Endodermal cell (in vitro differentiated cells): ENCODE results near the gene CD44. TPM values are rescaled to one million over a fixed set of nuclear protein-coding genes. Genes with fewer than 3 reads are reported as not detected.

Source experiments
- DNase-seq: peaks from one replicate; pipeline ENCODE4 v3.0.0-alpha.2; 2017
- H3K27ac ChIP-seq: 2 replicates; pipeline ENCODE4 v1.5.1; 2013; ENCODE audit warnings: mild to moderate bottlenecking, low read depth, low read length, moderate library complexity
- H3K27me3 ChIP-seq: 2 replicates; pipeline ENCODE4 v1.6.1; 2013; ENCODE audit warnings: mild to moderate bottlenecking, low read length, moderate library complexity; ENCODE audit not compliant: insufficient read depth, control insufficient read depth, poor library complexity, severe bottlenecking
- H3K36me3 ChIP-seq: 2 replicates; pipeline ENCODE4 v1.7.0; 2013; ENCODE audit warnings: mild to moderate bottlenecking, low read length, moderate library complexity; ENCODE audit not compliant: control insufficient read depth, insufficient read depth
- H3K4me1 ChIP-seq: one replicate; pipeline ENCODE4 v1.7.0; 2013; ENCODE audit warnings: low read length; ENCODE audit not compliant: control insufficient read depth, insufficient read depth
- H3K4me3 ChIP-seq: 2 replicates; pipeline ENCODE4 v1.5.1; 2013; ENCODE audit warnings: mild to moderate bottlenecking, low read length, moderate library complexity
- H3K9ac ChIP-seq: 2 replicates; pipeline ENCODE4 v1.6.1; 2013; ENCODE audit warnings: mild to moderate bottlenecking, low read length, moderate library complexity; ENCODE audit not compliant: poor library complexity, severe bottlenecking; ENCODE audit errors: extremely low read depth
- H3K9me3 ChIP-seq: 2 replicates; pipeline ENCODE4 v1.6.1; 2013; ENCODE audit warnings: mild to moderate bottlenecking, low read length, moderate library complexity; ENCODE audit not compliant: control insufficient read depth
- H3K27ac Mint-ChIP-seq: 2 replicates; pipeline ENCODE4 v1.8.0; 2020; ENCODE audit warnings: mixed read lengths
- H3K27me3 Mint-ChIP-seq: 2 replicates; pipeline ENCODE4 v1.8.0; 2021; ENCODE audit warnings: mild to moderate bottlenecking, mixed read lengths; ENCODE audit not compliant: insufficient read depth
- H3K36me3 Mint-ChIP-seq: 2 replicates; pipeline ENCODE4 v1.8.0; 2020; ENCODE audit warnings: low read depth, mixed read lengths
- H3K4me1 Mint-ChIP-seq: 2 replicates; pipeline ENCODE4 v1.8.0; 2020; ENCODE audit warnings: mixed read lengths
- H3K4me3 Mint-ChIP-seq: 2 replicates; pipeline ENCODE4 v1.8.0; 2020; ENCODE audit warnings: mild to moderate bottlenecking, moderate library complexity, mixed read lengths
- H3K9me3 Mint-ChIP-seq: 2 replicates; pipeline ENCODE4 v1.8.0; 2020; ENCODE audit warnings: mild to moderate bottlenecking, mixed read lengths
- WGBS, 2 experiments: methylation state at CpG; one replicate each; pipeline versions ENCODE4 v1.1.5 to v1.1.7; 2013; ENCODE audit warnings: missing lambda C conversion rate in 2 of 2, mixed read lengths in 1 of 2; ENCODE audit not compliant: insufficient coverage in 1 of 2, insufficient read length in 1 of 2; 5-methylcytosine and 5-hydroxymethylcytosine counted together
- total RNA-seq, 2 donors: library from RNA; stranded (reverse); fragmentation: NEBNext Ultra II Directional in 1 of 2; extraction: Animal tissue kit (Norgen Biotek cat#: 25700) in 1 of 2; gene quantifications; 2 replicates in 1 of 2; 3 replicates in 1 of 2; pipeline ENCODE4 v1.2.1, GENCODE V29; 2021
- TF ChIP-seq, protein P1 (sequence below): fragments of 200-600 bp; sonication (generic); conservative IDR thresholded peaks from 2 replicates; pipeline ENCODE4 v1.5.0; 2021; ENCODE audit warnings: antibody characterized with exemption, mild to moderate bottlenecking

The CD44 gene
- total RNA-seq, 2 donors from 2014 or later: 1.2 to 4.6 TPM

DNA sequence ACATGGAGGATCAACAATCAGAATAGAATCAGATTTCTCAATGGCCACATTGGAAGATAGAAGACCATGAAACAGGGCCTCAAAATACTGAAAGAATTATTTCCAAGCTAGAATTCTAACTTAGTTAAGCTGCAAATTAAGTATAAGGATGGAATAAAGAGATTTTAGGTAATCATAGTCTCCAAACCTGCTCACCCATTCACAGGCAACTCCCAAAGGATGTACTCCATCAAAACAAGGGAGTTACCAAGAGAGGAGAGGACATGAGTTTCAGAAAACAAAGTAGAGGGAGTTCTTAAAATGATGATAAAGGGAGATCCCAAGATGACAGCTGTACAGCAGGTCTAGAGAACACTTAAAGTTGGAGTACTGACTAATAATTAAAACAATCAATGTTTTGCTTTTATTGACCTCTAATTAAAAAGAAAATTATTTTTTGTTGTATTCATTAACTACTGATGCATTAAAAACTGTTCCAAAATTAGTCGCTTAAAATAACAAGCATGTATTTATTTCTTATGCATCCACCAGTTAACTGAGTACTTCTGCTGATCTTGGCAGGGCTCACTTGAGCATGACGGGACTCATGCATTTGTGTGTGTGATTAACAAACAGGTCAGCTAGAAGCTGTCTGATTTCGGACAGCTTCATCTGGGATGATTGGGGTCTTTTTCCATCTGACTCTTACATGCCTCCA is 95.6 kb downstream of the CD44 start:
- Histone ChIP-seq H3K27ac (no peak overlapping the region), H3K4me3 (no peak overlapping the region), H3K4me1 (no peaks in the 10 kb centered on the region), H3K36me3 (no peaks in the 10 kb centered on the region), H3K9me3 (peaks cover 4% of the 10 kb centered on the region), H3K27me3 (no peaks in the 10 kb centered on the region), H3K9ac (no peak overlapping the region)
- Mint-ChIP-seq H3K4me1 (peaks cover 8% of the 10 kb centered on the region), H3K9me3 (peaks cover 8% of the 10 kb centered on the region), H3K27me3 (peaks cover 15% of the 10 kb centered on the region), H3K4me3 (no peak overlapping the region), H3K36me3 (no peaks in the 10 kb centered on the region), H3K27ac (no peak overlapping the region)
- no peak for DNase-seq
- 92 to 100% methylated on average over 1 to 3 of the region's 3 CpGs for WGBS, 2 experiments
- TF ChIP-seq, protein P1, sequence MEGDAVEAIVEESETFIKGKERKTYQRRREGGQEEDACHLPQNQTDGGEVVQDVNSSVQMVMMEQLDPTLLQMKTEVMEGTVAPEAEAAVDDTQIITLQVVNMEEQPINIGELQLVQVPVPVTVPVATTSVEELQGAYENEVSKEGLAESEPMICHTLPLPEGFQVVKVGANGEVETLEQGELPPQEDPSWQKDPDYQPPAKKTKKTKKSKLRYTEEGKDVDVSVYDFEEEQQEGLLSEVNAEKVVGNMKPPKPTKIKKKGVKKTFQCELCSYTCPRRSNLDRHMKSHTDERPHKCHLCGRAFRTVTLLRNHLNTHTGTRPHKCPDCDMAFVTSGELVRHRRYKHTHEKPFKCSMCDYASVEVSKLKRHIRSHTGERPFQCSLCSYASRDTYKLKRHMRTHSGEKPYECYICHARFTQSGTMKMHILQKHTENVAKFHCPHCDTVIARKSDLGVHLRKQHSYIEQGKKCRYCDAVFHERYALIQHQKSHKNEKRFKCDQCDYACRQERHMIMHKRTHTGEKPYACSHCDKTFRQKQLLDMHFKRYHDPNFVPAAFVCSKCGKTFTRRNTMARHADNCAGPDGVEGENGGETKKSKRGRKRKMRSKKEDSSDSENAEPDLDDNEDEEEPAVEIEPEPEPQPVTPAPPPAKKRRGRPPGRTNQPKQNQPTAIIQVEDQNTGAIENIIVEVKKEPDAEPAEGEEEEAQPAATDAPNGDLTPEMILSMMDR: no peak

DNA sequence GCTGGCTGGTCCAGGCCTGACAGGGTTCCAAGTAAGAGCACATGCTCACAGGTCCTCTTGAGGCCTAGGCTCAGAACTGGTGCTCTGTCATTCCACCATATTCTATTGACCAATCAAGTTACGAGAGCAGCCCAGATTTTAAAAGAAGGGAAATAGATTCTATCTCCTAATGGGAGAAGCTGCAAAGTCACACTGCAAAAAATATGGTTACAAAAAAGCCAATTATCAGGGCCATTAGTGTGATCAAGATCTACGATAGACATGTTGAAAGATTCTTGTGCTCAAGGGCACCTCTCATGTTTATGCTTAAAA is 96.1 kb downstream of the CD44 start:
- Mint-ChIP-seq H3K4me1 (peaks cover 11% of the 10 kb centered on the region), H3K4me3 (no peak overlapping the region), H3K27me3 (peaks cover 15% of the 10 kb centered on the region), H3K27ac (no peak overlapping the region), H3K9me3 (peaks cover 8% of the 10 kb centered on the region), H3K36me3 (no peaks in the 10 kb centered on the region)
- Histone ChIP-seq H3K4me1 (no peaks in the 10 kb centered on the region), H3K36me3 (no peaks in the 10 kb centered on the region), H3K4me3 (no peak overlapping the region), H3K9ac (no peak overlapping the region), H3K27me3 (no peaks in the 10 kb centered on the region), H3K9me3 (peaks cover 4% of the 10 kb centered on the region), H3K27ac (no peak overlapping the region)
- no peak for DNase-seq
- TF ChIP-seq, protein P1: no peak
- 94 to 100% methylated on average over 2 of the region's 2 CpGs for WGBS, 2 experiments

DNA sequence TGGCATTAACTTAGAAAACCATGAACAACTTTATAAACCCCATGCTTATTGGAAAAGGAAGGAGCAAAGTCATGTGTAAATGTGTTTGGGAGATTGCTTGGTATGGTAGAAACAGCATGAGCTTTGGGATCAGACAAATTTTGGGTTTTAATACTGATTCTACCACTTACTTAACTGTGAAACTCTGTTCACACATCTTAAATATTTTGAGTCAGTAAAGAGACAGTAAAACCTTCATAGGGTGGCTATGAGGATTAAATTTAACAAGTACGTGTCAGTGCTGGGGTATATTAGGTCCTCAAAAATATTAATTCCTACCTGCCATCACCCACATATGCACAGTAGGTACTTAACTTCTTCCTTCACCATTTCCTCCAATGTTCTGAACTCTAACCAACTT is 96.5 kb downstream of the CD44 start:
- Histone ChIP-seq H3K36me3 (no peaks in the 10 kb centered on the region), H3K9me3 (peaks cover 4% of the 10 kb centered on the region), H3K27ac (no peak overlapping the region), H3K27me3 (no peaks in the 10 kb centered on the region), H3K4me3 (no peak overlapping the region), H3K9ac (no peak overlapping the region), H3K4me1 (no peaks in the 10 kb centered on the region)
- H3K36me3 Mint-ChIP-seq: no peaks in the 10 kb centered on the region
- peaks cover 12% of the 10 kb centered on the region for H3K4me1 Mint-ChIP-seq
- no peak for DNase-seq
- H3K4me3 Mint-ChIP-seq: no peak overlapping the region
- TF ChIP-seq, protein P1: no peak
- H3K27me3 Mint-ChIP-seq: peaks cover 15% of the 10 kb centered on the region
- no CpG with 5 or more reads among the region's 1 CpG for WGBS, 2 experiments
- H3K27ac Mint-ChIP-seq: no peak overlapping the region
- H3K9me3 Mint-ChIP-seq: peaks cover 8% of the 10 kb centered on the region
